NCI-H1092 treated with DMSO at 0.1 percent for 48 hours (cell line): ENCODE data around the gene STK17A.
A peak's percentile ranks its signal among the peaks of the same experiment; 100 is the strongest.

ENCODE experiments used
- DNase-seq: peaks from one replicate; lab custom pipeline; 2025; lab: John Stamatoyannopoulos, UW

The STK17A gene

GRCh38 chr7:43634384-43634783 lies 51.5 kb downstream of the STK17A start:
- DNase-seq: no peak

GRCh38 chr7:43636093-43636492 lies 53.2 kb downstream of the STK17A start:
- DNase-seq: peak; percentile 11

GRCh38 chr7:43637114-43637806 lies 54.4 kb downstream of the STK17A start:
- no peak for DNase-seq

- DNase-seq: peak; percentile 98
Measured at GRCh38 chr7:43639858-43640491, 57.1 kb downstream of the STK17A start.

- no peak for DNase-seq
Measured at GRCh38 chr7:43640679-43641078, 57.8 kb downstream of the STK17A start.

GRCh38 chr7:43642897-43643630 lies 60.2 kb downstream of the STK17A start:
- DNase-seq: no peak

GRCh38 chr7:43643846-43644245 lies 60.9 kb downstream of the STK17A start:
- no peak for DNase-seq

GRCh38 chr7:43645699-43646226 lies 62.9 kb downstream of the STK17A start:
- no peak for DNase-seq

GRCh38 chr7:43646603-43647338 lies 63.9 kb downstream of the STK17A start:
- no peak for DNase-seq

GRCh38 chr7:43647339-43647672 lies 64.4 kb downstream of the STK17A start:
- peak; percentile 41 for DNase-seq

GRCh38 chr7:43647673-43648472 lies 65.0 kb downstream of the STK17A start:
- peak; percentile 94 for DNase-seq

GRCh38 chr7:43648473-43649406 lies 65.8 kb downstream of the STK17A start:
- no peak for DNase-seq

- no peak for DNase-seq
Measured at GRCh38 chr7:43649755-43650274, 66.9 kb downstream of the STK17A start.

- no peak for DNase-seq
Measured at GRCh38 chr7:43650457-43651052, 67.6 kb downstream of the STK17A start.

GRCh38 chr7:43652364-43652763 lies 69.5 kb downstream of the STK17A start:
- DNase-seq: no peak

- DNase-seq: no peak
Measured at GRCh38 chr7:43653466-43653865, 70.6 kb downstream of the STK17A start.

GRCh38 chr7:43653891-43654504 lies 71.1 kb downstream of the STK17A start:
- no peak for DNase-seq

GRCh38 chr7:43655584-43655983 lies 72.7 kb downstream of the STK17A start:
- no peak for DNase-seq

- DNase-seq: no peak
Measured at GRCh38 chr7:43656997-43657396, 74.1 kb downstream of the STK17A start.
